Measurements from ENCODE around the gene ITM2B.

ITM2B gene

GRCh38 chr13:48311223-48311622, 78.2 kb downstream of the ITM2B start:
- no peak for DNase-seq (ENCODE audit: extremely low read depth, low read depth)
- TF ChIP-seq CTCF (IDR thresholded peaks at IDR 0.05; ENCODE audit: low read depth, low read length), result no peak

DNA sequence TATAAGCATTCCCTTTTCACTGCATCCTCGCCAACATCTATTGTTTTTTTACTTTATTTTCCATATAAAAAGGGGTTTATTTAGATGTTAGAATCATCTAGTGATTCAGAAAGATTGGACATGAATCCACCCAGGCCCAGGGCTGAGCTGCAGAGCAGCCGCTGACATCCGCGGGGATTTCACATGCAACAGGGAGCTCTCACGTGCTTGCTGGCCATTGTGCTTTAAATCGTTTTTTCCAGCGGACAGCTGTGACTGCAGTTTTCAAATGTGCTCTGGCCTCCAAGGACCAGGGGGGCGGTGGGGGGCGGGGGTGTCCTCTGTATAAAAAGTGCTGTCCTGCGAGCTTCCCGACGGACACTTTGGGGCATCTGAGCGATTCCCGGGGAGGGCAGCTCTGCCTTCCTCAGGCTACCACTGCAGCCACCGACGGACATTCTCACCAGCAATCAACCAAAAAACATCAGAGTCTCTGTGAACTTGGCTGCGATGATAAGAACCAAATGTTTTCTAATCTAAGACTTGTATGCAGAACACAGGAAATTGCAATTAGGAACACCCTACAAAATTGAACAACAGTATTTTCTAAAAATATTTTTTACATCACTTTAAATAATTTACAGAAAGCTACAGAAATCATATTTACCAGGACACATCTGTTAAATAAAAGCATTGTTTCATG, 83.1 kb downstream of the ITM2B start:
- DNase-seq (ENCODE audit: extremely low read depth, low read depth), result no peak
- TF ChIP-seq CTCF (IDR thresholded peaks at IDR 0.05; ENCODE audit: low read depth, low read length), result no peak

DNA sequence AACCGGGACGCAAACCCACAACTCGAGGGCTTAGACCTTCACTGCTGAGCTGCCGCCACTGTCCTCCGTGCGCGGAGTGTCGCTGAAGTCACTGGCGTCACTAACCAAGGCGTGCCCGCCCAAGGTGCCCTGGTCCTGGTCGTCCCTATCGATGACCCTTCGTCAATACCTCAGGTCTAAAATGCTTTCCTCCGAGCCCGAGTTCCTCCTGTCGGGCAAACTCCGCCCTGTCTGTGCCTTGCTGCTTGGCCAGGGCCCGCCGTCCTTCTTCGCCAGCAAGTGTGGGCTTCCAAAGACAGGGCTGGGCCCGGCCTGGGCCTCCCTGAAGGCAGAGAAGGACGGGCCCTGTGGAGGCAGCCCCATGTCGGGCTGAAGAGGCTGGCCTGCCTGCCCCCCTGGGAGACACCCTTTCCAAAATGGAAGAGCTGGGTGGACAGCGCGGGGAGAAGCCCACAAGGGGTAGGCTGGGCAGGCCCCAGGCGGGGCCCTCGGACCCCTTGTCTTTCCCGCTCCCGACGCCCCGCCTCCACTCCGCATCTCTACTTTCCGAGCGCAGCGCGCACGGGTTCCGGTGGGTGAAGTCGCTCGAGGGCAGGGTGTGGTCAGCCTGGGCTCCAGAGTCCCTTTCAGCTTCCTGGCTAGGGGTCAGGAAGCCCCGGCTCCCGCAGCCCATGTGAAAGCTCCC, 84.0 kb downstream of the ITM2B start:
- no peak for TF ChIP-seq CTCF (IDR thresholded peaks at IDR 0.05; ENCODE audit: low read depth, low read length)

DNA sequence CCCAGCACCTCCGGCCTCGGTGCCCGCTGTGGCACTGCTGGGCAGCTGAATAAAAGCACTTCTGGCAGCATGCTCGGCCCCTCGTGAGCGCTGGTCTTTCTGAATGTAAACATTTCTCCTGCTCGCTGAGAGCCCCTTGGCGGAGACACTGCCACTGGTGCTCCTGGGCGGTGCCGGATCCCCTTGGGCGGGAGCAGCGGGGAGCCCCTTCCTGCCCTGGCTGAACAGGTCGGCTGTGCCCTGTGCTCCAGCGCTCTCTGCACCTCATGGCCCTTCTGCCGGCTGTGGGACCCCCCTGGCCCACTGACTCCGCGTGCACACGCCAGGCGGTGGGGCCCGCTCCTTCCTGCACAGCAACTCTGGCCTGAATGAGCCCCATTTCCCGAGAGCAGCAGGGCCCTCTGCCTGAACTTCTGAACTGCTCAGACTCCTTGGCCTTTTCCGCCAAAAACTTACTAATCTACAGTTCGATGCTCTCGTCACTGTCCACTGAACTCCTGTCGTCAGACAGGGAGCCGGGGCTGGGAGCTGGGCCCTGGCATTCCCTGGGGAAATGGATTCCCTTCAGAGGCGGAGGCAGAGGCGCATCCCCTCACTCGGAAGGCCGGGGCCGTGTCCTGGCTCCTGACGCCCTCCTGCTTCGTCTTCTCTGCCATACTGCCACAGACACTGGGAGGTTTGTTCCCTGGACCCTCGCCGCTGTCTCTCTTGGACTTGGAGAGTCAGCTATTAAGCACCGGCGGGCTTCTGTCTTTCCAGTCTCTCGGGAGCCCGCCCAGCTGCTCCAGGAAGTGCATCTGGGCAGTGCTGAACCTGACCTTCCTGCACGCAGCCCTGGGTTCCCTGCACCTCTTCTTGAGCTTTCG, 84.7 kb downstream of the ITM2B start:
- no peak for DNase-seq (ENCODE audit: extremely low read depth, low read depth)

More for the DNA sequence above, 84.0 kb downstream of the ITM2B start:
- no peak for DNase-seq (ENCODE audit: extremely low read depth, low read depth)

GRCh38 chr13:48318377-48318811, 85.4 kb downstream of the ITM2B start:
- no peak for DNase-seq (ENCODE audit: extremely low read depth, low read depth)
- TF ChIP-seq CTCF (IDR thresholded peaks at IDR 0.05; ENCODE audit: low read depth, low read length), result no peak

More for the DNA sequence above, 84.7 kb downstream of the ITM2B start:
- no peak for TF ChIP-seq CTCF (IDR thresholded peaks at IDR 0.05; ENCODE audit: low read depth, low read length)

GRCh38 chr13:48318821-48319511, 86.0 kb downstream of the ITM2B start:
- DNase-seq (ENCODE audit: extremely low read depth, low read depth), result no peak
- no peak for TF ChIP-seq CTCF (IDR thresholded peaks at IDR 0.05; ENCODE audit: low read depth, low read length)
